Neural progenitor cell (in vitro differentiated cells): ENCODE measurements around the gene TMEM164.

Experiments
- CTCF ChIP-seq: fragments of 200-600 bp; sonication (generic); IDR thresholded peaks from 2 replicates; pipeline ENCODE4 v1.5.1; 2017; ENCODE audit warnings: antibody characterized with exemption, mild to moderate bottlenecking
- EZH2 ChIP-seq: fragments of 200-600 bp; sonication (generic); IDR thresholded peaks from 2 replicates; pipeline ENCODE4 v1.6.1; 2017; ENCODE audit warnings: antibody characterized with exemption, mild to moderate bottlenecking, moderate library complexity

DNA sequence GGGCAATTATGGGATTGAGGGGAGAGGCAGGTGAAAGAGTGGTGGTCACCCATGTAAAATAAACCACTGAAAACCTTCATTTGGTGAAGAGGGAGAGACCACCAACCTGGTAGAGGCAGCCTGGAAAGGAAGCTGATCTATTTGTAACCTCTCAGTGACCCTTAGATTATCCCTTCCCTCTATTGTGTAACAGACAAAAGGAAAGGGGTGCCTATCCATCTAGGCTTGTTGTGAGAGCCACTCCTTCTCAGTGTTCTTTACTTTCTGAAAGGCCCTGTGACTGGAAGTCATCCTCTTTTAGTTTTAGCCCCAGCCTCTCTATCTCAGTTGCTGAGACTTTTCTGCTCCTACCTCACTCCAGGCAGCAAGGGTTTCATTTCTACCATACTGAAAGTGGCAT is 142.4 kb downstream of the TMEM164 start:
- no peak for TF ChIP-seq CTCF
- TF ChIP-seq EZH2, result no peak
